AG09309 (cell line): ENCODE data around the gene ZNF362.

ENCODE experiments used
- DNase-seq: peaks from one replicate; pipeline ENCODE4 v3.0.0-alpha.2; 2010; ENCODE audit warnings: low read depth
- H3K4me3 ChIP-seq: 2 replicates; pipeline ENCODE4 v1.5.1; 2011; ENCODE audit warnings: mild to moderate bottlenecking, low read depth, low read length, moderate library complexity; ENCODE audit not compliant: control insufficient read depth
- CTCF ChIP-seq: IDR thresholded peaks from 2 replicates; pipeline ENCODE4 v1.5.1; 2011; ENCODE audit warnings: mild to moderate bottlenecking, low read depth, low read length, inconsistent platforms; ENCODE audit not compliant: insufficient read depth, control insufficient read depth; ENCODE audit errors: missing control alignments

ZNF362 gene

GRCh38 chr1:33323663-33324477 lies 67.6 kb downstream of the ZNF362 start:
- TF ChIP-seq CTCF = no peak
- no peak overlapping the region for H3K4me3 ChIP-seq
- DNase-seq = no peak

GRCh38 chr1:33324677-33325575 lies 68.6 kb downstream of the ZNF362 start:
- DNase-seq = no peak
- TF ChIP-seq CTCF = no peak

GRCh38 chr1:33326785-33327184 lies 70.5 kb downstream of the ZNF362 start:
- no peak for DNase-seq
- no peak overlapping the region for H3K4me3 ChIP-seq
- no peak for TF ChIP-seq CTCF

More at GRCh38 chr1:33324677-33325575, 68.6 kb downstream of the ZNF362 start:
- no peak overlapping the region for H3K4me3 ChIP-seq

- DNase-seq = peak; percentile 99
- TF ChIP-seq CTCF = no peak
- H3K4me3 ChIP-seq = no peak overlapping the region
Measured at GRCh38 chr1:33327587-33328325, 71.5 kb downstream of the ZNF362 start.

- no peak for DNase-seq
- no peak for TF ChIP-seq CTCF
- H3K4me3 ChIP-seq = no peak overlapping the region
Measured at GRCh38 chr1:33328817-33329216, 72.5 kb downstream of the ZNF362 start.
